Islet precursor cell (in vitro differentiated cells): ENCODE measurements around the gene SEC62.
"Not testable (repeated sequence)": the region's sequence is repeated elsewhere in the genome, so short reads cannot be mapped to it uniquely, and the experiment has no call there.

Experiments
- DNase-seq: peaks from one replicate; pipeline ENCODE4 v3.0.0-alpha.2; 2018

Gene SEC62

DNA sequence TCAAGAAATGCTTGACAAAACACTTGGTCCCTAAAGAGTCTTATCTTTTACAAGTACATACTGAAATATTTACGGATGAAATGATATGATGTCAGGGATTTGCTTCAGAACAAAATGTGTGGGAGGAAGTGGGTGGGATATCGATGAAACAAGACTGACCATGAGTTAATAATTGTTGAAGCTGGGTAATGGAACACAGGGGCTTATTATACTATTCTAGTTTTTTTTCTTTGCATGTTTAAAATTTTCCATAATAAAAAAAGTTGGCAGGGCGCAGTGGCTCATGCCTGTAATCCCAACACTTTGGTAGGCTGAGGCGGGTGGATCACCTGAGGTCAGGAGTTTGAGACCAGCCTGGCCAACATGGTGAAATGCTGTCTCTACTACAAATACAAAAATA lies 52.7 kb downstream of the SEC62 start:
- not testable (repeated sequence) for DNase-seq

DNA sequence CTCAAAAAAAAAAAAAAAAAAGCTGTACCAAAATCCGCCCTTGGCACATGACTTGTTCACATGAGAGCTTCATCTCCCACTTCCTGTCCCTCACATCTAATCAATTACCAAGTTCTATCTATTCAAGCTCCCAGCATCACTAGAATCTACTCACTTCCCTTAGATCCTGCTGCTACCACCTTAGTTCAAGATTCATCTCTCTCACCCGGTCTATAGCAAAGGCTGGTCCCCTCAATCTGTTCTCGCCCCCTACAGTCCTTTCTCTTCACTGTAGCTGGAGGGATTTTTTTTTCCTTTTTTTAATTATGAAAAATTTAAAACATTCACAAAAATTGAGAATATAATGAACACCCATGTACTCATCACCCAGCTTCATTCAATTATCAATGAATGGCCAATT lies 54.5 kb downstream of the SEC62 start:
- DNase-seq, result no peak

DNA sequence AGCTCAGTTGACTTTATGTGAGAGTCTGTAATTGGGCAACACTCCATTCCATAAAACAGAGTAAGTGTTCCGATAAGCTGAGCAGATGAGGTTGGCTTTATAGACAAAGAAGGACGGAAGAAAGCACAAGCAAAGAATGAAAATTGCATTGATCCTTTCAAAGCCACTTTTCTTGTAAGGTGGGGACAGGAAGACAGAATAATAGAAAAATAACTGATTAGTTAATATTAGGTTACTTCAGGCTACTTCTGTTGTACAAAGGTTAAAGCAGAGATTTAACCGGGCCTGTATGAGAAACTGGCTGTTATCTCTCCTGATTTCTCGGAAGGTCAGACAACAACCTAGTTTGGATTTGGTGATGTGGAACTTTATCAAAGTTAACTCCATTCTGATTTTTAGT lies 55.7 kb downstream of the SEC62 start:
- DNase-seq, result no peak

DNA sequence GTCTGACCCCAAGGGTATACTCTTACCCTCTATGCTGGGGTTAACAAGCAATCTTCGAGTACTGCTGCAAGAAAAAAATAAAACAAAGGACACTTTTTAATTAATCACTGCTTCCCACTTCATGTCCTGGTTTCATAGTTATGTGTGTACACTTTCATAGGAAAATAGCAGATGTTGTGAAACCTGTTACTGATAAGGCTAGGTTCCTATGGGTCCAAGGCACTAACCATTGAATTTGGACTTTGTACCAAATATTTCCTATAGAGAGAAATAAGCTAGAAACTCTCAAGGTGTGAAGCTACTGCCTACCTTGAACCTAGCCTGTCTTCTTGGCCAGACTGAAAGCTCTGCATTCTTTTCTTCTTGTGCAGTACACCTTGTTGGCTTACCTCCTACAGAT lies 56.6 kb downstream of the SEC62 start:
- no peak for DNase-seq

DNA sequence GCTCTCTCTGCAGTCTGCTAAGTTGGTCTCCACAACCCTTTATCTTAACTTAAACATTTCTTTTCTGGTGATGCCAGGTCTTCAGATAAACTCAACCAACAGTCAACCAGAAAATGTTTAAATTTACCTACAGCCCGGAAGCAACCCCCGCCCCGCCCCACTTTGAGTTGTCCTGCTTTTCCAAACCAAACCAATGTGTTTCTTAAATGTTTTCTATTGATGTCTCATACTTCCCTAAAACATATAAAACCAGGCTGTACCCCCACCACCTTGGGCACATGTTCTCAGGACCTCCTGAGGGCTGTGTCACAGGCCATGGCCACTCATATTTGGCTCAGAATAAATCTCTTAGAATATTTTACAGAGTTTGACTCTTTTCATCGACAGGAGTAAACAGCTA lies 58.0 kb downstream of the SEC62 start:
- no peak for DNase-seq

DNA sequence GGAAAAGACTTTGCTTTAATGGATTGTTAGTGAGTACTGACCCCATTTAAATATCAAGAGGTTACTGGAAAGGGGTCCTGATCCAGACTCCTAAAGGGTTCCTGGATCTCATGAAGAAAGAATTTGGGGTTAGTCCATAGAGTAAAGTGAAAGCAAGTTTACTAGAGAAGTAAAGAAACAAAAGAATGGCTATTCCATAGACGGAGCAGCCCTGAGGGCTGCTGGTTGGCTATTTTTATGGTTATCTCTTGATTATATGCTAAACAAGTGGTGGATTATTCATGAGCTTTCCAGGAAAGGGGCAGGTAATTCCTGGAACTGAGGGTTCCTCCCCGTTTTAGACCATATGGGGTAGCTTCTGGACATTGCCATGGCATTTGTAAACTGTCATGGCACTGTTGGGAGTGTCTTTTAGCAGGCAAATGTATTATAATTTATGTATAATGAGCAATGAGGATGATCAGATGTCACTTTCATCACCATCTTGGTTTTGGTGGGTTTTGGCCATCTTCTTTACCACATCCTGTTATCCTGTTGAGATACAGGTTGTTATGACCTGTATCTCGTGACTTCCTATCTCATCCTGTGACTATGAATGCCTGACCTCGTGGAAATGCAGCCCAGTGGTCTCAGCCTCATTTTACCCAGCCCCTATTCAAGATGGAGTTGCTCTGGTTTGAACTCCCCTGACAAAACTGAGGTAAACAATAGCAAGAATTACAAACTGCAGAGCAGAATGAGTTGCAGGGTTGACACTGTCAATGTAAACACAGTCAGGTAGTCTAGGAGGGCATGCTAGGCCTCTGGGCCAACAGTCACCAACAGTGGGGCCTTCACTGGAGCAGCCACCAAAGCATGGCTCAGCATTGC lies 60.9 kb downstream of the SEC62 start:
- DNase-seq, result no peak

DNA sequence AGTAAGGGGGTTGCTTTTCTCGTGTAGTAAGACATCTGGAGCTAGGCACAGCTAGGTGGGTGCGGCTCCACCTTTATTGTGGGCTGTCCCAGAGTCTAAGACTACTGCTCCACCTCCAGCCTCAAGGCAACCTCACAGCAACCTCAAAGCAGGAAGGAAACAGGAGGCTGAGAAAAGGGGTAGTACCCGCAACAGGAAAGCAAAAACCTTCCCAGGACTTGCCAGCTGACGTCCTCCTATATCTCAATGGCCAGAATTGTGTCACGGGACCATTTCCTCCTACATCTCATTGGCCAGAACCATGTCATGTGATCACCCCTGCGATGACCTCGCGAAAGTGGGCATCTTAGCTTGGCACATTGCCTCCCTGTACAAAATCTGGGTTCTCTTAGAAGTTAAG lies 66.9 kb downstream of the SEC62 start:
- DNase-seq, result no peak

DNA sequence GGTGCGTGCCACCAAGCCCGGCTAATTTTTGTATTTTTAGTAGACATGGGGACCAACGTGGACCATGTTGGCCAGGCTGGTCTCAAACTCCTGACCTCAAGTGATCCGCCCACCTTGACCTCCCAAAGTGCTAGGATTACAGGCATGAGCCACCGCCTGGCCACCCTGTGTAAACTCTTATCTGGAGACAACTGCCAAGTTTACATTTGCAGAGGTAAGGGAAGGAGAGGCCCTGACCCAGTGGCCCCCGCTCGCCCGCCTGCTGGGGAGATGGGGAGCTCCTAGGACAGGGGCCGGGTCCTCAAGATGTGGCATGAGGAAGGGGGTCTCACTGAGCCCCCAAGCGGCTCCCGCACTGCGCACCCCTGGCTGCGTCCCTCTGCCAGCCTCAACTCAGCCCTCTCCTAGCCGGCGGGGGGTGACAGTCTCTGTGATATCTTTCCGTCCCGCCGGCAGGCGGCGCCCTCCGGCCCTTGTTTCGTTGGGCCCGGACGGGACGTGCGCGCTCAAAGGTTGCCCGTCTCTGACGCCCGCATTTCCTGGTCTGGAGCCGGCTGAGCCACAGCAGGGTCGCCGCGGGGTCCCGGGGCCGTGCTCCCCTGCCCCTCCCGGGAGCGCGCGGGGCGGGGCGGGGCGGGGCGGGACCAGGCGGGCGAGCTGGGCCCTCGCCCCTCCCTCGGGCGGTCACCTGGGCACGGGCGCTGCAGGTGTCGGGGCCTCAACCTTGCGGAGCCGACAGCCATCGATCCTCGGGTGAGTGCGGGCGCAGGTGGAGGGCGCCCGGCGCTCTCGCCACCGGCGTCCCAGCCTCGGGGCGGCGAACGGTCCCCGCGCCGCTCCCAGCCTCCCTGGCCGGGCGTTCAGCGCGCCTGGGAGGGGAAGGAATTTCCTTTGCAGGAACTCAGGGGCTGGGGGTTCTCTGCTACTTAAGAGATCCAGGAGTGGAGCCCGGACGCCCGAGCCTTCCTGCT lies 71.1 kb downstream of the SEC62 start, which contains the start of gene GPR160:
Gene GPR160, plus strand, starts transcription at position 533 of the 971 bp plus-strand sequence. CDS start 45,978 bp downstream, outside the sequence.
- DNase-seq, result peak; percentile 88

DNA sequence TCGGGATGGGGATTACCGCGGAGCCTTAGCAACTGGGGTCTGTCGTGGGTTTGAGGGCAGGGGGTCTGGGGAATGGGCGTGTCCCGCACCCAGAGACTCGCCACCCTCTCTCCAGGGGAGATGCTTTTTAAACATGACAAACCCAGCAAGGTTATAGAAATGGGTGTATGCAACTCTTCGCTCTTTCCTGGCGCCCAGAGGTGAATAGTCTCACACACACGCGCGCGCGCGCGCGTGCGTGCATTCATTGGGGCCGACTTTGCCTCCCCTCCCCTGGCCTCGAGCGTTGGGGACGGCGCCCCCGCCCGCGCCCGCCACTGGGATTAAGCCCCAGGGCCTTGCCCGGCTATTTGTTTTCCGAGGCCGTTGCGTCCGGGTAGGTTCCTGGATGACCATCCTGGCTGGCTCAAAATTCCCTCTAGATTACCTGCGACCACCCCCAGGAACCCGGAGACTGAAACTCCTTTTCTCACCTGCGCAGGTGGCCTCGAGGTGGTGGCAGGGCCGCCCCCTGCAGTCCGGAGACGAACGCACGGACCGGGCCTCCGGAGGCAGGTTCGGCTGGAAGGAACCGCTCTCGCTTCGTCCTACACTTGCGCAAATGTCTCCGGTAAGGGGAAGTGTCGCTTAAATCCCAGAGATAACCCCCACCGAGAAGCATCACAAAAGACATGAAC lies 72.0 kb downstream of the SEC62 start:
- DNase-seq, result peak; percentile 61

DNA sequence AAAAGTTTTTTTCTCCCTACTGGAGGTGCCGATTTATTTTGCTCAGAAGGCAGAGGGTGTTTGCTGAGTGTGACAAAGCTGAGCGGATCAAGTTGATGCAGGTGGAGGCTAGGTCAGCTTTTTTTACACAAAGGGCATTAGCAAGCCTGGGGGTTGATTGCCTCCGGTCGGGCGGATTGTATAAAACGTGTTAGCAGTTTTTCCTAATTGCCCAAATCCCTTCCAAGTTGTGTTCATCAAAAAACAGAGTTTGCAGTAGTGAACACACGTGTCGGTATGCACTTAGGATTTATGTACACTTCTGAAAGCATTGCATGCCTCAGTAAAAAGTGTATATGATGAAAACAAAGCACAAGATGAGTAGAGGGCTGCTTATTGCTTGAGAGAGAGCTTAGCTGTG lies 73.8 kb downstream of the SEC62 start:
- DNase-seq, result no peak

DNA sequence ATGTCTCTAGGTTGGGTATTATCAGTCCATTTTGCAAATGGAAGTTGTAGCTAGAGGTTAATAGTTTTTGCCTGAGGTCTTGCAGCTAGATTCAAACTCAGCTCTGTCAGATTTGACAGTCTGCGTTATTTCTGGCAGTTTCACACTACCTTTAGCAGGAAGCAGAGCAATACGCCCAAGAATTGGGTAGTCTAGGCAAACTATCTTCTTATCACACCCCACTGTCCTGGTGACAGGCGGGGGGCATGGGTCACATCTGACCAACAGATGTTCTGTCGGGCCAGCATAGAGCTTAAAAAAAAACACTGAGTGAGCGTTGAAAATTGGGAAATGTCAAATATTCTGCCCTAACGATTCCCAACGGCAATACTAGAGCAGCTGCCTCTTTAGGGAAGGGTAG lies 76.9 kb downstream of the SEC62 start:
- DNase-seq, result no peak

DNA sequence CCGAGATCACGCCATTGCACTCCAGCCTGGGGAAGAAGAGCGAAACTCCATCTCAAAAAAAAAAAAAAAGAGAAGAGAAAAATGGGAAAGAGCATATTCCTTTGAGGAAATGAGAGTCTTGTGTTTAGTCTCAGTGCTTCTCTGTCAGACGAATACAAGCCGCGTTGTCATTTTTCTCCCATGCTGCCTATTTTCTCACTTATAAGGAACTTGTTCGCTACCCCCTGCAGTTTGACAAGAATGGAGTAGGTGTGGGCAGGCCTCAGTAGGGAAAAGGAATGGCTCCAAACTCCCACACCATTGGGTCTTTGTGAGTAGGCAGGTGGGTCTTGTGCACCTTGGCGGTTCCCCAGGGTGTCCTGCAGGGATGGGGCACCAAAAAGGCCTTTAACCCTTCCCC lies 77.7 kb downstream of the SEC62 start:
- no peak for DNase-seq

DNA sequence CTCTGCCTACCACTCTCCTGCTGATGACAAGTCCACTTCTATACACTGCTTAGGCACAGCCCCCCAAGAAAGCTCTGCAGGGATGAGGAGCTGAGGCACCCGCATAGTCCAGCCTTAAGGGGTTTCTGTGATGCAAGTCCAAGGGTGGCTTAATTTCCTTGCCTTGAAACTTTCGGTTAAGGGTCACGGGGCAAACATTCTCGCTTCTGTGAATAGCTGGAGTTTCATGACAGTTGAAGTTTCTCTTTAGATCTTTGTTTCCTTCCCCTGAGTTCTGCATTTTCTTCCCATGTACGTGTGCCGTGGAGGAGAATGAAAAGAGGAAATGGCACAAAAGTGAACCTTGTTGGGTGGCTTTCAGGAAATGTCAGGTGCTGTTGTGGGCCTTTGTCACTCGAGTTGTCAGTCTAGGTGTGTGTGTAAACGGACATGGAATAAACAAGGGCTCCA lies 78.2 kb downstream of the SEC62 start:
- DNase-seq, result no peak

DNA sequence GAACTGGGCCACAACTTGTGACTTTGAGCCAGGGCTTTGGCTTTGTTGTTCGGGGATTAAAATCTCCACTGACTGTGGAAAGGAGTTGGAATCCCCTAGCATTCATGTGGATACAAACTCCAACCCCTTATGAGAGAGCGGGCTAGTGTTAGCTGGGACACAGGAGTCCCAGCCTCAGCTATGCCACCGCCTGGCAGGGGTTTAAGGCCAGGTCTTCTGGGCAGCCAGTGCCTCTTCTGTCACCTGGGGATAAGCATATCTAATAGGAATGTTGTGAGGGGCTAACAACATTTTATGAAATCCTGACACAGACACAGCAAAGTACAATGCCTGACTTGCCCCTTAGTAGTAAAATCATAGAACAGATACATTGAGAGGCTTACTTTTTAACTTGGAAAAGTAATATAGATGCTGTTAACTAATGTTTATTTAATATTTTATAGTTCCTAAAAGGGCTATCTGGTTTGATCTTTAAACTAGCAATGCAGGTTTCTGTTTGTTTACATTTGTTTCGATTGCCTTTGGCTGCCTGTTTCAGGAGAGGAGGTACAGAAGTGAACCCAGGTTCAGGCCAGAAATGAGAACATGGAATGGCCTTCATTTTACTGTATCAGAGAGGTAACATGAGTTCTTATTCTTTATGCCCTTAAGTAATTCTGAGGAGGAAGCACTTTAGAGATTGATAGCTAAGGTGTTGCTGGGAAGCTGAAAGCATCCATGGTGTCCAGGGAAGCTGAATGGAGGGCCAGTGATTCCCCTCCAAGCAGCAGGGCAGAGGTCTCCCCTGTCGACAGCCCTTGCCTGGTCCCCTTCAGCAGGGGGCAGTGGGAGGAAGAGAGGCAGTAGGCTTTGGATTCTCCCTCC lies 79.9 kb downstream of the SEC62 start:
- DNase-seq, result no peak

DNA sequence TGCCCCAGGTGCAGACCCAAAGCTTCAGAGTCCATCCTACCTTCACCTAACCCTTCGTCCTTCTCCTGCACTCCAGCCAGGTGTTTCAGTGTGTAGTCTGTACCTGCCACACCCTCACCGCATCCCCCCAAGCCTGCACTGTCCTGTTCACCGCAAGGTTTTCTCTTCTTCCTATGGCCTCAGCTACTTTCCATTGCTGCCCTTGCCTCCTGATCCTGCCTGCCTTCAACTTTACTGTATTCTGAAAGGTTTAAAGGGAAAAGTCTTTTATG lies 80.5 kb downstream of the SEC62 start:
- no peak for DNase-seq
